Kasumi-1 (cell line): ENCODE data around the gene KRTAP5-4.
"Not testable (repeated sequence)": the region's sequence is repeated elsewhere in the genome, so short reads cannot be mapped to it uniquely, and the experiment has no call there.

Source experiments
- DNase-seq, 2 experiments: peaks; one replicate each; lab custom pipeline; 2025; lab: John Stamatoyannopoulos, UW

The KRTAP5-4 gene

DNA sequence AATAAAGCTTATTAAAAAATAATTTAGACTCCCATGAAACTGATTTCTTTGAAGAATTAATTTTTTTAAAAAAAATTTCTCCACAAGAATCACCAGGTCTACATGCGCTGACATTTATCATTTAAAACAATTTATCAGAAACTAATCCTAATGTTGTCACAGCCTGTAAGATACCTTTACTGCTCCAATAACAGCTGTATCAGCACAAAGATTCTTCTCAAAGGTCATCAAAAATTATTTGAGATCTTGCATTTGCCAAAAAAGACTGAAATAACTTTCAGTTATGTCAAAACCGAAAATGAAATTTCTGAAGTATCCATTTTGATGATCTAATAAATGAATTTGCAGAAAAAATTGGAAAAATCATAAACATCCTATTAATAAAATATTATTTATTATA is 15.7 kb upstream of the KRTAP5-4 start:
- no peak for DNase-seq

DNA sequence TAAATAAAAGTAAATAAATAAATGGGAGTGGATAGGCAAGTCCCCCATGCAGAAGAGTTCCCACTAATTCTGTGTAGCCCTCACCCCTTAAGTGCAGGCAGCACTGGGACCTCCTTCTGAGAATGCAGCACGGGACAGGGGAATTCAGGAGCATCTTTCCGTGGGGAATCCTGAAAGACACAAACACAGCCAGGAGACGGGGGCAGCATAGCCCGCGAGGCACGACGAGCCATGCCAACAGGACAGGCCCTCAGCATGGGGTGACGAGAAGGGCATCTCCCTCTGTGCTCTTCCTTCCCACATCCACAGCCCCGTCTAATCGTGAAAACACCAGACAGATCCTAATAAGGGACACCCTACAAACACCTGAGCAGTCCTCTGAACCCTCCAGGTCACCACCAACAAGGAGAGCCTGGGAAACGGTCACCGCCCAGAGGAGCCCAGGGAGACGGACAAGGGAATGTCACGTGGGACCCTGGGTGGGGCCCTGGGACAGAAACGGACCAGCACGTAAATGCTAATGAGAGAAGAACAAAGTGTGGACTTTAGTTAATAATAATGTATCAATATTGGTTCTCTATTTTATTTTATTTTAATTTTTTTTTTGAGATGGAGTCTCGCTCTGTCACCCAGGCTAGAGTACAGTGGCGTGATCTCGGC is 14.5 kb upstream of the KRTAP5-4 start:
- no peak for DNase-seq

GRCh38 chr11:1633864-1634263 is 11.9 kb upstream of the KRTAP5-4 start:
- DNase-seq, result no peak

DNA sequence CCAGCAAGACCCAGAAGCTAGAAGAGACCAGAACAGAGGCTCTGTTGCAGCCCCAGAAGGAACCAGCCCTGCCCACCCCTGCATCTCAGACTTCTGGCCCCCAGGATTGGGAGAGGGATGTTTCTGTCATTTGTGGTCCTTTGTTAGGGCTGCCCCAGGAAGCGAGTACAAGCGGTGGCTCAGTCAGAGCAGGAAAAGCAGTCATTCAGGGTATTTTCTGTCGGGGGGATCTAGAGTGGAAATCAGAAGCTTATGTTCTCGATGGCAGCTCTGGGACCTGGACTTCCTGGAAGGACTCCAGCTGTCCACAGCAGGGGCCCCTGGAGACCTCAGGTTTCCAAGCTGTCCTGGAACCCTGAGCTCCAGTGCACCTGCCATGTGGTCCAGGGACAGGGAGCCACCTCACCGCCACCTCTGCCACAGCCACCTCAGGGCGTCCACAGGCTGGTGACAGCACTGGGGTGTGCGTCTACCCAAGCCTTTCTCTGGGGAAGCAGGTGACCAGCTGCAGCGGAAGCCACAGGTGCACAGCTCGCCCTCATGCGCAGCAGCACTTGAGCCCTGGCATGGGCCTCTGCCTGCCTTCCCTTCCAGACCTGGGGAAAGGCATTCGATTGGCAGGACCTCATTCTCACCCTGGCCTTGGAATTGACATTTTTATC is 10.2 kb upstream of the KRTAP5-4 start:
- DNase-seq, result no peak

GRCh38 chr11:1631066-1631568 is 9.2 kb upstream of the KRTAP5-4 start:
- no peak for DNase-seq

DNA sequence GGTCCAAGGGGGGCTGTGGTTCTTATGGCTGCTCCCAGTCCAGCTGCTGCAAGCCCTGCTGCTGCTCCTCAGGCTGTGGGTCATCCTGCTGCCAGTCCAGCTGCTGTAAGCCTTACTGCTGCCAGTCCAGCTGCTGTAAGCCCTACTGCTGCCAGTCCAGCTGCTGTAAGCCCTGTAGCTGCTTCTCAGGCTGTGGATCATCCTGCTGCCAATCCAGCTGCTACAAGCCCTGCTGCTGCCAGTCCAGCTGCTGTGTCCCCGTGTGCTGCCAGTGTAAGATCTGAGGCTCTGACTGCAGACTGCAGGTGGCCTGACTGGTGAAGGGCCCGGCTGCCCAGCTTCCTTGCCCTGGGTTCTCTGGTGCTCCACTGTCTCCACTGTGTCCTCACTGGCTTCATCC is 8.3 kb upstream of the KRTAP5-4 start:
- no peak for DNase-seq

DNA sequence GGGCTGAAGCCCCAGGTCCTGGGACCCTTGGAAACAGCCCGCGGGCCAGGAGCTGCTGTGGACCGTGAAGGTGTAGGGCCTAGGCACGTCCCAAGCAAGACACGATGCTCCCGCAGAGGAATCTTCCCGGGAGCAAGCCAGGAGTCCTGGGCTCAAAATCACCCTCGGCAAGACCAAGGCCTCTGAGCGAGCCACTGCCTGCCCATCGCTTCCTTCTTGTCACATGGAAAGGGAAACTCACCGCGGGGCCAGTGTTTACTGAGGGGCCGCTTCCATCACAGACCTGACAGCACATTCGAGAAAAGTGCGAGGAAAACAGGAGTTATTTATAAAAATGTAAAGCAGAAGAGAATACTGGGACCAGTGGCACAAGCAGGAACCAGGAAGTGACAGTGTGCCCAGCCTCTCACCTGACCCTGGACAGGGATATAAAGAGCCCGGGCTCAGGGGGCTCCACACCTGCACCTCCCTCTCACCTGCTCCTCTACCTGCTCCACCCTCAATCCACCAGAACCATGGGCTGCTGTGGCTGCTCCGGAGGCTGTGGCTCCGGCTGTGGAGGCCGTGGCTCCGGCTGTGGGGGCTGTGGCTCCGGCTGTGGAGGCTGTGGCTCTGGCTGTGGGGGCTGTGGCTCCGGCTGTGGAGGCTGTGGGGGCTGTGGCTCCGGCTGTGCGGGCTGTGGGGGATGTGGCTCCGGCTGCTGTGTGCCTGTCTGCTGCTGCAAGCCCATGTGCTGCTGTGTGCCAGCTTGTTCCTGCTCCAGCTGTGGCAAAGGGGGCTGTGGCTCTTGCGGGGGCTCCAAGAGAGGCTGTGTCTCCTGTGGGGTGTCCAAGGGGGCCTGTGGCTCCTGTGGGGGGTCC is 7.6 kb upstream of the KRTAP5-4 start, which contains the start of gene KRTAP5-5:
KRTAP5-5 (plus strand) TSS at position 450 of the 860 bp plus-strand sequence; CDS start at position 516, 66 bp downstream.
- DNase-seq, result no peak

- DNase-seq, result peak; percentile 53 to 57
Observed at GRCh38 chr11:1628506-1629325, 6.8 kb upstream of the KRTAP5-4 start.

DNA sequence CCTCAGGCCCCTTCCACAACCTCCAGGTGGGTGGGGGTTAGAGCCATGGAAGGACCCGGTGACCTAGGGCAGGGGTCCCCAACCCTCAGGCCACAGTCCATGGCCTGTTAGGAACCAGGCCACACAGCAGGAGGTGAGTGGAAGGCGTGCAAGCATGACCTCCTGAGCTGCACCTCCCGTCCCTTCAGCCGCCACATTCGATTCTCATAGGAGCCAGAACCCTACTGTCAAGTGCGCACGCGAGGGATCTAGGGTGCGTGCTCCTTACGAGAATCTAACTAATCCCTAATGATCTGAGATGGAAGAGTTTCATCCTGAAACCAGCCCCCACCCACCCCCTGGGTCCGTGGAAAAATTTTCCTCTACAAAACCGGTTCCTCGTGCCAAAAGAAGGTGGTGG is 3.6 kb upstream of the KRTAP5-4 start:
- no peak for DNase-seq

DNA sequence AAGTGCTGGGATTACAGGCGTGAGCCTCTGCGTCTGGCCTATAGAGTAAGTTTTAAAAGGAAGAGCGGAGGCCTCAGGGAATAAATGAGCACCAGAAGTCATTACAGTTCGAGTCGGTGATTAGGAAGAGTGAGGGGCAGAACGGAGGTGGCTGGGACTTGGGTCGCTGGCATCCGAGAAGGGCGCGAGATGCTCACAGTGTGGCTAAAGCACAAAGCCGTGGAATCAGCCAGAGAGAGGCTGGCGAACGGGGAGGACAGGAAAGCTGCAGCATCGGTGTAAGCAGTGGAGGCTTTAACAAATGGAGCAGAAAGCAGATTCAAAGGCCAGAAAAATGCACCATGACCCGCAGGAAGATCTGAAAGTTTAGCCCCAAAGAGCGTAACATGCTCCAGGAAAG is 2.7 kb upstream of the KRTAP5-4 start:
- no peak for DNase-seq

- DNase-seq, result no peak
Observed at GRCh38 chr11:1623716-1624115, 1.8 kb upstream of the KRTAP5-4 start.

DNA sequence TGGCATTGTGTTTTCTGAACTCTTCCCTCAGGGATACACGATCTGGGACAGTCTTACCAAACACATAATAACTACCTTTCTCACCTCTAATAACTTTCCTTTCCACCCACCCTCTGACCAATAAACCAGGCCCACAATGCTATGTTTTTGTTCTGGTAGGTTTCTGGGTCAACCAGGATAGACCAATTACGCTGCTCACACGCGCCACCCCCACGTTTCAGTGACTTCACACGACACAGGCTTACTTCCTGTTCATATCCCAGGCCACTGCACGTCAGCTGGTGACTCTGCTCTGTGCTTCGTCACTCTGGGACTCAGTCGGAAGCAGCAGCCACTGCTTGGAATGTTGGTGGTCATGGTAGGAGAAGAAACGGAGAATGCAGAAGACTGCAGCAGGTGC is 2.5 kb downstream of the KRTAP5-4 start:
- DNase-seq, result no peak

DNA sequence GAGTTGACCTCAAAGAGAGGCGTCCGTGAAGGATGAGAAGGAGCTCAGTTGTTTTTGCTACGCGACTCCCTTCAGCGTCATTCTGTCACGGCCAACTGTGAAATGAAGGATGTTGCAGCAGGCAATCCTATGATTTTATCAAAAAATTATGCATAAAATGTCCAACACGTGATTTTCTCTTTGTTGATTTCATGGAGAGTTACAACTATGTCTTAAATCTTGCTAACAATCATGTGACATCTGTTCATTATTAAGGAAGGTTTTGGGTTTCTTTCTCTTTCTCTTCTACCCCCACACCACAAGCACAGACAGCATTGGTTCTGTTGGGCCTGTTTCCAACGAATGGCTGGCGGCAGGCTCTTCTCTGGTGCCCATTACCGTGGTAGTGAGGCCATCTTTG is 3.7 kb downstream of the KRTAP5-4 start:
- DNase-seq, result no peak

- no peak for DNase-seq
Observed at GRCh38 chr11:1608363-1608762, 13.6 kb downstream of the KRTAP5-4 start, which contains the start of gene KRTAP5-3. TSS of gene KRTAP5-3 (minus strand) at chr11:1608463. CDS start at chr11:1608385, 78 bp downstream.

- DNase-seq, result not testable (repeated sequence)
Observed at GRCh38 chr11:1607901-1608300, 14.0 kb downstream of the KRTAP5-4 start.

- not testable (repeated sequence) for DNase-seq
Observed at GRCh38 chr11:1607156-1607845, 14.6 kb downstream of the KRTAP5-4 start.

DNA sequence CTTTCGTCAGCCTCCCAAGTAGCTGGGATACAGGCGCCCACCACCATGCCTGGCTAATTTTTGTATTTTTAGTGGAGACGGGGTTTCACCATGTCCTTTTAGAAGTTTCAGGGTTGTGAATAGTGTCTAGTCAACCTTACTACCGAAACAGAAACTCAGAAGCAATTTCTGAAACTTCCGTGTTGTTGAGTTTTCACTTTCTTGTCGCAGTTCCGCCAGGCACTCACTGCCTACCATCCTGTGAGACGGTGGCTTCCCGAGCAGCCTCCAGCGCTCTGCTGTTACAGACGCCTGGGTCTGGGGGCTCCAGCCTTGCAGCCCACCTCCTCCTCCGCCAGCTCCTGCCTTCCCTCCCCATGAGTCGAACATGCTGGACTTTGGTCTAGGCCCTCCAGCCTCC is 16.0 kb downstream of the KRTAP5-4 start:
- not testable (repeated sequence) for DNase-seq

GRCh38 chr11:1604711-1605110 is 17.2 kb downstream of the KRTAP5-4 start:
- no peak for DNase-seq

DNA sequence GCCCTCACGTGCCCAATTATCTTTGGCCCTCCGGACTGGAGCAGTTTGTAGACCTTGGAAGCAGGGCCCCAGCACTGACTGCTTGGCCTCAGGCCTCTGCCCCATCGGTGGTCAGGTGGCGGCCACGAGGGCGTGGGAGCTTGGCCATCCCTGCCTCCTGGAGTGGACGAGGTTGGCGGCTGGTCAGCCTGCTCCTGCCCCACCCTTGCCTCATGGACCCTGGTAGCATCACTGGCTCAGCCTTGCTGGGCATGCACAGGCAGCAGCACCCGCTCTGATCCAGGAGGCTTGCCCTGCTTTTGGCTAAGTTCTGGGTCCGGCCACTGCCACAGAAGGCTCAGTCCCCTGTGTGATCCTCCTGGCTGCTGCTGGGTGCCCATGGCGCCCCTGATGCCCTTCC is 17.8 kb downstream of the KRTAP5-4 start:
- DNase-seq, result no peak

DNA sequence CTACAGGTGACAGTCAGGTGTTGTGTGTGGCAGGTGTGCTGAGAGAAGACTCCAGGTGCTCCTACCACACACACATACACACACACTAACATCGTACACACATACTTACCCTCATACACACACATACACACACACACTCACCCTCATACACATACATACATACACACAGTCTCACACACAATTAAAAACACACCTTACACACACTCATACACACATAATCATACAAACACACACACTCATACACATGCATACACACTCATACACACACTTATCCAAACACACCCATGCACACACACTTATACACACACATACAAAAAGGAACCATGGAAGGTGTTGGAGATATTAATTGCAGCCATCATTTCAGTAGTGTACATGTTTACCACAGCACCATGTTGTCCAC is 18.3 kb downstream of the KRTAP5-4 start:
- no peak for DNase-seq

GRCh38 chr11:1601663-1602062 is 20.3 kb downstream of the KRTAP5-4 start:
- not testable (repeated sequence) for DNase-seq
